ENCODE data around the gene GSE1. TPM values are rescaled to one million over a fixed set of nuclear protein-coding genes. Genes with fewer than 3 reads are reported as not detected.

The GSE1 gene
- polyA plus RNA-seq, 1 donor (not counting 4 experiments of a cell fraction or from before 2014, with no cell fraction given): 5.0 TPM

- Histone ChIP-seq H2AFZ (ENCODE audit: control insufficient read depth, low read length) (no peak overlapping the region), H3K4me1 (ENCODE audit: control insufficient read depth, extremely low read depth, insufficient read depth, low read length) (peaks cover 6% of the 10 kb centered on the region), H3K9me1 (ENCODE audit: control insufficient read depth, extremely low read depth, insufficient read depth, low read length) (no peaks in the 10 kb centered on the region), H4K20me1 (ENCODE audit: control insufficient read depth, extremely low read depth, insufficient read depth, low read length) (peaks cover 10% of the 10 kb centered on the region), H3K4me3 (ENCODE audit: control insufficient read depth in 2 of 3, extremely low read depth in 1 of 3, insufficient read depth in 2 of 3, low read depth in 1 of 3, low read length in 3 of 3) (no peak overlapping the region), H3K27me3 (ENCODE audit: control insufficient read depth, extremely low read depth, insufficient read depth, low read length) (no peaks in the 10 kb centered on the region), H3K9me3 (ENCODE audit: control insufficient read depth, low read depth, low read length) (no peaks in the 10 kb centered on the region), H3K9ac (ENCODE audit: control insufficient read depth, extremely low read depth, insufficient read depth, low read length) (no peak overlapping the region), H3K36me3 (ENCODE audit: control insufficient read depth in 2 of 2, extremely low read depth in 1 of 2, insufficient read depth in 2 of 2, low read length in 2 of 2) (peaks cover 0 to 6% of the 10 kb centered on the region in 2 experiments), H3K27ac (ENCODE audit: control insufficient read depth, insufficient read depth, low read length) (no peak overlapping the region), H3K79me2 (ENCODE audit: control insufficient read depth, insufficient read depth, low read length) (no peaks in the 10 kb centered on the region), H3K4me2 (ENCODE audit: control insufficient read depth, extremely low read depth, insufficient read depth, low read depth, low read length) (no peak overlapping the region)
- FAIRE-seq: no peak
- no peak for TF ChIP-seq CTCF (optimal IDR thresholded peaks at IDR 0.05 in 1 of 3, IDR thresholded peaks at IDR 0.05 in 1 of 3, conservative IDR thresholded peaks at IDR 0.05 in 1 of 3; ENCODE audit: extremely low read depth in 1 of 3, insufficient read depth in 2 of 3, low read length in 3 of 3)
- no peak for TF ChIP-seq EZH2 (IDR thresholded peaks at IDR 0.05; ENCODE audit: low read length)
- no peak for DNase-seq (ENCODE audit: low read depth, low spot score)
- dilution Hi-C loops (cut with MboI; ENCODE audit: extremely low pct_ligation_motif_present, low sequenced_read_pairs): no loop called here
Measured at GRCh38 chr16:85650135-85650843, 37.2 kb downstream of the GSE1 start.

- H3K4me2 ChIP-seq (ENCODE audit: control insufficient read depth, extremely low read depth, insufficient read depth, low read depth, low read length): no peak overlapping the region
- H2AFZ ChIP-seq (ENCODE audit: control insufficient read depth, low read length): no peak overlapping the region
- no peak for DNase-seq (ENCODE audit: low read depth, low spot score)
- FAIRE-seq: no peak
- TF ChIP-seq CTCF (optimal IDR thresholded peaks at IDR 0.05 in 1 of 3, IDR thresholded peaks at IDR 0.05 in 1 of 3, conservative IDR thresholded peaks at IDR 0.05 in 1 of 3; ENCODE audit: extremely low read depth in 1 of 3, insufficient read depth in 2 of 3, low read length in 3 of 3): no peak
- TF ChIP-seq EZH2 (IDR thresholded peaks at IDR 0.05; ENCODE audit: low read length): no peak
- H3K9ac ChIP-seq (ENCODE audit: control insufficient read depth, extremely low read depth, insufficient read depth, low read length): no peak overlapping the region
- H3K4me1 ChIP-seq (ENCODE audit: control insufficient read depth, extremely low read depth, insufficient read depth, low read length): peaks cover 3% of the 10 kb centered on the region
- peaks cover 0 to 8% of the 10 kb centered on the region in 2 experiments for H3K36me3 ChIP-seq (ENCODE audit: control insufficient read depth in 2 of 2, extremely low read depth in 1 of 2, insufficient read depth in 2 of 2, low read length in 2 of 2)
- peaks cover 9% of the 10 kb centered on the region for H4K20me1 ChIP-seq (ENCODE audit: control insufficient read depth, extremely low read depth, insufficient read depth, low read length)
- no peak overlapping the region for H3K4me3 ChIP-seq (ENCODE audit: control insufficient read depth in 2 of 3, extremely low read depth in 1 of 3, insufficient read depth in 2 of 3, low read depth in 1 of 3, low read length in 3 of 3)
- H3K9me1 ChIP-seq (ENCODE audit: control insufficient read depth, extremely low read depth, insufficient read depth, low read length): no peaks in the 10 kb centered on the region
- dilution Hi-C loops (cut with MboI; ENCODE audit: extremely low pct_ligation_motif_present, low sequenced_read_pairs): no loop called here
- no peaks in the 10 kb centered on the region for H3K9me3 ChIP-seq (ENCODE audit: control insufficient read depth, low read depth, low read length)
- no peaks in the 10 kb centered on the region for H3K27me3 ChIP-seq (ENCODE audit: control insufficient read depth, extremely low read depth, insufficient read depth, low read length)
- no peaks in the 10 kb centered on the region for H3K79me2 ChIP-seq (ENCODE audit: control insufficient read depth, insufficient read depth, low read length)
- no peak overlapping the region for H3K27ac ChIP-seq (ENCODE audit: control insufficient read depth, insufficient read depth, low read length)
Measured at GRCh38 chr16:85650844-85651628, 37.9 kb downstream of the GSE1 start.

Measured in keratinocyte (primary cell).